Measurements from ENCODE around the gene CERCAM. TPM values are rescaled to one million over a fixed set of nuclear protein-coding genes. Genes with fewer than 3 reads are reported as not detected.

CERCAM gene
- total RNA-seq, 1 experiment from 2014 or later: 11.3 TPM

GRCh38 chr9:128416014-128416413 is 4.6 kb upstream of the CERCAM start:
- H3K27ac ChIP-seq (ENCODE audit: low read length): no peak overlapping the region
- ATAC-seq (no peak), DNase-seq (ENCODE audit: low read depth, low spot score) (no peak)
- ChIA-PET POLR2A (no interaction called here), CTCF (no interaction called here)
- no peaks in the 10 kb centered on the region for H3K27me3 ChIP-seq (ENCODE audit: control insufficient read depth, insufficient read depth, low read length)
- intact Hi-C loops (cut with micrococcal nuclease; ENCODE audit: unreplicated experiment) (loop anchor here (10.0 kb wide), 1 partner anchor 121 kb away; no protein-coding TSS in a partner anchor), in situ Hi-C loops (cut with HindIII; ENCODE audit: low pct_unique_long_range_greater_than_20kb, low sequenced_read_pairs) (no loop called here)
- H3K36me3 ChIP-seq (ENCODE audit: control insufficient read depth, insufficient read depth, low read length): no peaks in the 10 kb centered on the region
- BruUV-seq (replicated peaks): no TSS peak
- TF ChIP-seq, protein P1, sequence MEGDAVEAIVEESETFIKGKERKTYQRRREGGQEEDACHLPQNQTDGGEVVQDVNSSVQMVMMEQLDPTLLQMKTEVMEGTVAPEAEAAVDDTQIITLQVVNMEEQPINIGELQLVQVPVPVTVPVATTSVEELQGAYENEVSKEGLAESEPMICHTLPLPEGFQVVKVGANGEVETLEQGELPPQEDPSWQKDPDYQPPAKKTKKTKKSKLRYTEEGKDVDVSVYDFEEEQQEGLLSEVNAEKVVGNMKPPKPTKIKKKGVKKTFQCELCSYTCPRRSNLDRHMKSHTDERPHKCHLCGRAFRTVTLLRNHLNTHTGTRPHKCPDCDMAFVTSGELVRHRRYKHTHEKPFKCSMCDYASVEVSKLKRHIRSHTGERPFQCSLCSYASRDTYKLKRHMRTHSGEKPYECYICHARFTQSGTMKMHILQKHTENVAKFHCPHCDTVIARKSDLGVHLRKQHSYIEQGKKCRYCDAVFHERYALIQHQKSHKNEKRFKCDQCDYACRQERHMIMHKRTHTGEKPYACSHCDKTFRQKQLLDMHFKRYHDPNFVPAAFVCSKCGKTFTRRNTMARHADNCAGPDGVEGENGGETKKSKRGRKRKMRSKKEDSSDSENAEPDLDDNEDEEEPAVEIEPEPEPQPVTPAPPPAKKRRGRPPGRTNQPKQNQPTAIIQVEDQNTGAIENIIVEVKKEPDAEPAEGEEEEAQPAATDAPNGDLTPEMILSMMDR (IDR thresholded peaks at IDR 0.05): no peak
- TF ChIP-seq POLR2AphosphoS5 (IDR thresholded peaks at IDR 0.05; ENCODE audit: low read depth, low read length) (no peak), SIN3A (IDR thresholded peaks at IDR 0.05; ENCODE audit: borderline replicate concordance, insufficient read depth, low read depth, low read length) (no peak), TCF7L2 (IDR thresholded peaks at IDR 0.05; ENCODE audit: low read depth, low read length) (no peak)
- TF ChIP-seq, protein P2, sequence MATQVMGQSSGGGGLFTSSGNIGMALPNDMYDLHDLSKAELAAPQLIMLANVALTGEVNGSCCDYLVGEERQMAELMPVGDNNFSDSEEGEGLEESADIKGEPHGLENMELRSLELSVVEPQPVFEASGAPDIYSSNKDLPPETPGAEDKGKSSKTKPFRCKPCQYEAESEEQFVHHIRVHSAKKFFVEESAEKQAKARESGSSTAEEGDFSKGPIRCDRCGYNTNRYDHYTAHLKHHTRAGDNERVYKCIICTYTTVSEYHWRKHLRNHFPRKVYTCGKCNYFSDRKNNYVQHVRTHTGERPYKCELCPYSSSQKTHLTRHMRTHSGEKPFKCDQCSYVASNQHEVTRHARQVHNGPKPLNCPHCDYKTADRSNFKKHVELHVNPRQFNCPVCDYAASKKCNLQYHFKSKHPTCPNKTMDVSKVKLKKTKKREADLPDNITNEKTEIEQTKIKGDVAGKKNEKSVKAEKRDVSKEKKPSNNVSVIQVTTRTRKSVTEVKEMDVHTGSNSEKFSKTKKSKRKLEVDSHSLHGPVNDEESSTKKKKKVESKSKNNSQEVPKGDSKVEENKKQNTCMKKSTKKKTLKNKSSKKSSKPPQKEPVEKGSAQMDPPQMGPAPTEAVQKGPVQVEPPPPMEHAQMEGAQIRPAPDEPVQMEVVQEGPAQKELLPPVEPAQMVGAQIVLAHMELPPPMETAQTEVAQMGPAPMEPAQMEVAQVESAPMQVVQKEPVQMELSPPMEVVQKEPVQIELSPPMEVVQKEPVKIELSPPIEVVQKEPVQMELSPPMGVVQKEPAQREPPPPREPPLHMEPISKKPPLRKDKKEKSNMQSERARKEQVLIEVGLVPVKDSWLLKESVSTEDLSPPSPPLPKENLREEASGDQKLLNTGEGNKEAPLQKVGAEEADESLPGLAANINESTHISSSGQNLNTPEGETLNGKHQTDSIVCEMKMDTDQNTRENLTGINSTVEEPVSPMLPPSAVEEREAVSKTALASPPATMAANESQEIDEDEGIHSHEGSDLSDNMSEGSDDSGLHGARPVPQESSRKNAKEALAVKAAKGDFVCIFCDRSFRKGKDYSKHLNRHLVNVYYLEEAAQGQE (IDR thresholded peaks at IDR 0.05; ENCODE audit: insufficient read depth in 1 of 2, low read depth in 2 of 2, low read length in 1 of 2): no peak
- no peak overlapping the region for H3K4me3 ChIP-seq (ENCODE audit: low read depth in 2 of 2, low read length in 2 of 2)
- no peaks in the 10 kb centered on the region for H3K9me3 ChIP-seq (ENCODE audit: control insufficient read depth, insufficient read depth, low read depth, low read length)
- H3K4me1 ChIP-seq (ENCODE audit: control insufficient read depth, insufficient read depth, low read length): peaks cover 4% of the 10 kb centered on the region

DNA sequence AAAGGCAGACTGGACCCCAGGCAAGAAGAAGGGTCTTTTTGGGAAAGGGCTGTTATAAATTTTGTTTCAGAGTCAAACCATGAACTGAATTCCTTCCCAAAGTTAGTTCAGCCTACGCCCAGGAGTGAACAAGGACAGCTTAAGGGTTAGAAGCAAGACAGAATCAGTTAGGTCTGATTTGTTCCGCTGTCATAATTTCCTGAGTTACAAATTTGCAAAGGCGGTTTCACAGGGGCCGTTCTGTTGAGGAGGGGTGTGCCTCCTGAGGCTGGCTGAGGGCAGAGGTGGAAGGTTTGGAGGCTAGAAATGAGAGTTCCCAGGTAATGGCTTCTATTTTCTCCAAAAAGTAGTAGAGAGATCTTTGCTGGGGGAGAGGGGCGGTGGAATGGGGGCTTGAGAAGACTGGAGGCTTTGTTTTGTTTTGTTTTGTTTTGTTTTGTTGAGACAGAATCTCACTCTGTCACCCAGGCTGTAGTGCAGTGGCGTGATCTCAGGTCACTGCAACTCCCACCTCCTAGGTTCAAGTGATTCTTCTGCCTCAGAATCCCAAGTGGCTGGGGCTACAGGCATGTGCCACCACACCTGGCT is 4.1 kb upstream of the CERCAM start:
- ATAC-seq: no peak
- no peaks in the 10 kb centered on the region for H3K9me3 ChIP-seq (ENCODE audit: control insufficient read depth, insufficient read depth, low read depth, low read length)
- in situ Hi-C loops (cut with HindIII; ENCODE audit: low pct_unique_long_range_greater_than_20kb, low sequenced_read_pairs) (no loop called here), intact Hi-C loops (cut with micrococcal nuclease; ENCODE audit: unreplicated experiment) (loop anchor here (10.0 kb wide), 1 partner anchor 122 kb away; no protein-coding TSS in a partner anchor)
- no peaks in the 10 kb centered on the region for H3K36me3 ChIP-seq (ENCODE audit: control insufficient read depth, insufficient read depth, low read length)
- no peaks in the 10 kb centered on the region for H3K27me3 ChIP-seq (ENCODE audit: control insufficient read depth, insufficient read depth, low read length)
- H3K4me1 ChIP-seq (ENCODE audit: control insufficient read depth, insufficient read depth, low read length): peaks cover 4% of the 10 kb centered on the region
- TF ChIP-seq, protein P1 (IDR thresholded peaks at IDR 0.05): no peak
- TF ChIP-seq SIN3A (IDR thresholded peaks at IDR 0.05; ENCODE audit: borderline replicate concordance, insufficient read depth, low read depth, low read length) (no peak), TCF7L2 (IDR thresholded peaks at IDR 0.05; ENCODE audit: low read depth, low read length) (no peak)
- TF ChIP-seq, protein P2 (IDR thresholded peaks at IDR 0.05; ENCODE audit: insufficient read depth in 1 of 2, low read depth in 2 of 2, low read length in 1 of 2): no peak
- no peak overlapping the region for H3K4me3 ChIP-seq (ENCODE audit: low read depth in 2 of 2, low read length in 2 of 2)
- CTCF ChIA-PET: no interaction called here
- no TSS peak for BruUV-seq (replicated peaks)
- H3K27ac ChIP-seq (ENCODE audit: low read length): no peak overlapping the region
- POLR2A ChIA-PET: no interaction called here
- no peak for DNase-seq (ENCODE audit: low read depth, low spot score)
